Activated CD8-positive, alpha-beta memory T cell treated with anti-CD3 and anti-CD28 coated beads for 1 hour (primary cell): Measurements from ENCODE around the gene PITPNB.

Source experiments
- DNase-seq, 2 donors: peaks; one replicate each; pipeline ENCODE4 v3.0.0-alpha.2; 2020; ENCODE audit warnings: low read depth in 1 of 2; ENCODE audit errors: extremely low read depth in 1 of 2

PITPNB gene

GRCh38 chr22:27835446-27835845, 83.6 kb downstream of the PITPNB start:
- DNase-seq = no peak

DNA sequence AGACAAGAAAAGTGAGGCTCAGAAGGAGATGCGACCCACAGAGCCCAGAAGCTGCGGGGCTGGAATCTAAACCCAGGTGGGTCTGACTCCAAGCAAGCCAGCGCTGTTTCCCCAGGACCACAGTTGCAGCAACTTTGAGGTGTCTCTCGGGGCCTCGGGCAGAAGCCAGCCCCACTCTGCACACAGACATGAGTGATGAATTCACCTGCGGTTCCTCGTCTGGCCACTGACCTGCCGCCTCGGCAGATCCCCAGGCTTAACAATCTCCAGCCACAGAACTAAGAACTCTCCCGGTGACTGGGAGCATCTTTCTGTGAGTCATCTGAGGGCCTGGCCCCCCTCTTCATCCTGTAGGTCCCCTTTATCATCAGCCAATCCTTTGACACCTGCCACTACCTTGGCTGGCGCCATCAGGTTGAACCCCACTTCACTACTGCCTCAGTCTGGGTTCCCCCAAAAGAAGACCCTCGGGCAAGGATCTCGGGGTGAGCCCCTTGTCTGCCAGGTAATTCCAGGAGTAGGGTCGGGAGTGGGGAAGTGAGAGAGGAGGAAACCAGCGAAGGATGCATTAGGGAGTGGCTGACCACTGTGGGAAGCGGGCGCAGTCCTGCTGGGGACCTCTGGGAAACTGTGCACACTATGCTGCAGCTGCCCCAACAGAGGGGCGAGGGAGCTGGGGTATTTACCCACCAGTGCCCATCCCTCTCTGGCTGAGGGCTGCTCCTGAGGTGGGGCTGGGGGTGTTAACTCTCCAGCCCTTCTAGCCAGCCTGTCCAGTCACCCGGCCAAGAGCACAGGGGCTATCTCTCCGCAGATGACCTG, 84.5 kb downstream of the PITPNB start:
- DNase-seq = no peak

- DNase-seq = no peak
Observed at GRCh38 chr22:27833803-27834202, 85.3 kb downstream of the PITPNB start.

DNA sequence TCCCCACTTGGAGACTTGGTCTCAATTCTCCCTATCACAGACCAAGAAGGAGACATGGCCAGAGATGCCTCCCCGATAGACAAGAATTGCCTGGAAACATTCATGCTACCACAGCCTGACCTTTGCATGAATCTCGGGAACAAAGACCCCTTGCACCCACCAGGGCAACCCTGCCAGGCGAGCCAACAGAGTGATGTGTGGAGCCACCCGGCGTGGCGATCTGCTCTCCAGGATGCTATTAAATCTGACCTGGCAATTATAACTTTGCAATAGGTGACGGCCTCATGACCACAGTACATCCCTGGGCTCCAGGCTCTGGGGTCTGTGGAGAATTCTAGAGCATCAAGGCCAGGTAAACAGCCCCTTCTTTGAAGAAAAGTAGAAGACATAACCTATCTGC, 86.5 kb downstream of the PITPNB start:
- DNase-seq = no peak

DNA sequence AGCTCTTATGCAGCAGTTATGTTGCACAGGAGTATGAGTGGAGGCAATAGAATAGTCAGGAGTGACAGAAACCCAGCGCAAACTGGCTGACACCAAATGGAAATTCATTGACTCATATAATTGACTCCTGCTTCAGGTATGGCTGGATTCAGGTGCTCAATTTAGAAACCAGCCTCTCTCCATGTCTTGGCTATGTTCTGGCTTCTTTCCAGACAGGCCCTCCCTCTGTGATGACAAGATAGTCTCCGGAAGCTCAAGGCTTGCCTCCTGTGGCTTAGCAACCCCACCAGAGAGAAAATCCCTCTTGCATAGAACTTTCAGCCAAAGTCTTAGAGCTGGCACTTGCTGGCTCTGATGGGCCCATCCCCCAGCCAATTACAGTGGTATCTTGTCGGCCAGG, 89.4 kb downstream of the PITPNB start:
- DNase-seq = no peak

DNA sequence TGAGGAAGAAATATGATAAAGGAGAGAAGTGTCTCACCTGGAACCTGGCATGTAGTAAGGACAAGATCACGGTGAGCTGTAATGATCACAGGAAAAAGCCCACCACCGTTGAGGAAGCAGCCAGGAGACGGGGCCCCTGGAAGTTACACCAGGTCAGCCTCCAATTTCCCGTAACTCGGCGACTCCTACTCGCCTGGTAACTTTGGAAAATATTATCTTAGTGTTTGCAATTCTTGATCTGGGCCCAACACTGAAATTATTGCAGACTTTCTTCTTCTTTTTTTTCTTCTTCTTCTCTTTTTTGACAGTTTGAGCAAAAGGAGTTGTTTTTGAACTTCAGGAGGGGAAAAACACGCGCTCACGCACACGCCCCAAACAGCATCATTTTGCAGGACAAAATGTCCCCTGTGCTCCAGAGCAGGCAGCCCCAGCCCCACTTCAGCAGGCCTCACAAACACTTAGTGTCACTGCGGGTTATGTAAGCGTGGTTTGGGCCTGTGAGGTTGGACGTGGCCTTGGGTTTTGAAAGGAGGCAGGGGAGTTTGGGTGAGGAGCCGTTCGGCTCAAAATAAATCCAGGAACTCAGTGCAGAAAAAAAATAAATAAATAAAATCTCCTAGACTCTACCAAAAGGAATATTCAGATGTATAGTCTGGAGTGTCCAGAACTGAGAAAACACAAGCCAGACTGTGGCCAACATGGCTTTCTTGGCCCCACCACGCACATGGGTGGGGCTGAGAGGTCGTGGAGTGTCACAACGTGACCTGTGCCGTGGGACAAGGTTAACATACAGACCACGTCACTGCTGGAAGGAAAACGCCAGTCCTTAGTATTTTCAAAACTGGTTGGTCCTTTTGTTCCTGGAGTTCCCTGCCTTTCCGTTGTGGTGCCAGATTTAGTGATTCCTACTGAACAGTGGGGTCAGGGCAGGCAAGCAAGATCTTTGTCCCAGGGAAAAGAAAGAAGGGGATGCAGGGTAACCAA, 91.2 kb downstream of the PITPNB start:
- no peak for DNase-seq

GRCh38 chr22:27825174-27825573, 93.9 kb downstream of the PITPNB start:
- DNase-seq = no peak

DNA sequence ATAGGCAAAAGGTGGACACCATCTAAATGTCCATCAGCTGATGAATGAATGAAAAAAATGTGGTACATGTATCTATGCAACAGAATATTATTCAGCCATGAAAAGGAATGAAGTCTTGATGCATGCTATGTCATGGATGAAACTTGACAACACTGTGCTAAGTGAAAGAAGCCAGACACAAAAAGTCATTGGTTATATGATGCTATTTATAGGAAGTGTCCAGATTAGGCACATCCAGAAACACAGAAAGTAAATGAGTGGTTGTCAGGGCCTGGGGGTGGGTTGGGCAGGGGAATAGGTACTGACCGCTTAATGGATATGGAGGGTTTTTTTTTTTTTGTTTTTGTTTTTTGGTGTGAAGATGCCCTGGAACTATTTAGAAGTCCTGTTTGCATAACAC, 95.8 kb downstream of the PITPNB start:
- no peak for DNase-seq

GRCh38 chr22:27820896-27821866, 97.9 kb downstream of the PITPNB start:
- no peak for DNase-seq

DNA sequence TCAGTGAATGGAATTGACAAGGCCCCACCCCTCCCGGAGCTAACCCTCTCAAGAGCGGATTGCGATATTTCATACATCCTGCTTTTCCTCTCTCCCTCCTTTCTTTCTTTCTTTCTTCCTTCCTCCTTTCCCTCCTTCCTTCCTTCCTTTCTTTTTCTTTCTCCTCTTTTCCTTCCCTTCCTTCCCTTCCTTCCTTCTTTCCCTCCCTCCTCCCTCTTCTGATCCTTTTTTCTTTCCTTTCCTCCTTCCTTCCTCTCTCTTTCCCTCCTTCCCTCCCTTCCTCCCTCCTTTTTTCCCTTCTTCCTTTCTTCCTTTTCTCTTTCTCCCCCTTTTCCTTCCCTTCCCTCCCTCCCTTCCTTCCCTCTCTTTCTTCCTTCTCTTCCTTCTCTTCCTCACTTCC, 102.5 kb downstream of the PITPNB start:
- no peak for DNase-seq

DNA sequence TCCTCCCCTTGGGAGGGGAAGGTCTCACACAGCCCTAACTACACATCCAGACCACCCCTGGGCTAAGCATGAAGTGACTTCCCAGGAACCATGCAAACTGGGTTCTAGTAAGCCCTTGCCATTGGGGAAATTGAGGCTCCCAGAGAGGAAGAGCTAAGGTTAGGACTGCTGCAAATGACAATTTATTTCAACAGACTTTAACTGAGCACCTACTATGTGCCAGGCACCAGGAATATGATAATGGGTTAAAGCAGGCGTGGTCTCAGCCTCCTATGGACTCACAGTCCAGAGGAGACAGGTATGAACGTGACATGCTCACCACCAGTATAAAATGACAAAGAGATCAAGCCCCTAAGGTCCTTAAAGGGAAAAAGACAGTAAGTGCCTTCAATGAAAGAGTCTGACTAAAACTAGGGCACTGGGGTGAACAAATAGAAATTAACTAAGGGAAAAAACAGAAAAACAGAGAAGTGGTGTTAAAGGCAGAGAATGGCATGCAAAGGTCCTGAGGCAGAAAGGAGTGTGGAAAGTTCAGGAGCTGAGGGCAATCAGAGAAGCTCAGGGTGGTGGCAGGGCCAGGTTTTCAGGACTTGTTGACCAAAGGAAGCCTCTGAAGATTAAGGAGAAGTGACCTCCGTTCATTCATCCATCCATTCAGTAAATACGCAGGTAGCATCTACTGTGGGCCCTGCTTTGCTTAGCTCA, 103.1 kb downstream of the PITPNB start:
- DNase-seq = no peak

GRCh38 chr22:27814993-27815392, 104.1 kb downstream of the PITPNB start:
- no peak for DNase-seq

- DNase-seq = no peak
Observed at GRCh38 chr22:27811778-27812177, 107.3 kb downstream of the PITPNB start.

- no peak for DNase-seq
Observed at GRCh38 chr22:27810609-27811151, 108.4 kb downstream of the PITPNB start.

GRCh38 chr22:27809700-27810608, 109.1 kb downstream of the PITPNB start:
- no peak for DNase-seq

GRCh38 chr22:27809226-27809603, 109.8 kb downstream of the PITPNB start:
- DNase-seq = no peak

- DNase-seq = no peak
Observed at GRCh38 chr22:27808451-27809225, 110.4 kb downstream of the PITPNB start.

GRCh38 chr22:27805841-27806240, 113.2 kb downstream of the PITPNB start:
- DNase-seq = no peak
